Left ventricle myocardium inferior (tissue), 1 donor: ENCODE data around the gene CEP135. TPM values are rescaled to one million over a fixed set of nuclear protein-coding genes. Genes with fewer than 3 reads are reported as not detected.

Source experiments
- DNase-seq: peaks from one replicate; pipeline ENCODE4 v3.0.0-alpha.2; 2020
- H3K27ac ChIP-seq: fragments of 200-600 bp; replicated peaks from 2 replicates; pipeline ENCODE4 v1.8.0; 2021
- H3K27me3 ChIP-seq: fragments of 200-600 bp; 2 replicates; pipeline ENCODE4 v1.8.0; 2021; ENCODE audit warnings: low read depth
- H3K36me3 ChIP-seq: fragments of 200-600 bp; 2 replicates; pipeline ENCODE4 v1.8.0; 2021
- H3K4me1 ChIP-seq: fragments of 200-600 bp; 2 replicates; pipeline ENCODE4 v1.8.0; 2021
- H3K4me3 ChIP-seq: fragments of 200-600 bp; 2 replicates; pipeline ENCODE4 v1.8.0; 2021; ENCODE audit warnings: mild to moderate bottlenecking, moderate library complexity
- H3K9me3 ChIP-seq: fragments of 200-600 bp; replicated peaks from 2 replicates; pipeline ENCODE4 v1.8.0; 2021
- intact Hi-C: fragments of 100-400 bp; cut with micrococcal nuclease; formaldehyde crosslinking; loops from one replicate; pipeline ENCODE4 v1.11.0; 2022
- total RNA-seq: library from RNA; stranded (reverse); fragmentation: NEBNext Ultra II Directional; extraction: Animal tissue kit (Norgen Biotek cat#: 25700); gene quantifications from one replicate; pipeline ENCODE4 v1.2.1, GENCODE V29; 2021
- TF ChIP-seq, protein P1 (sequence below): fragments of 200-600 bp; IDR thresholded peaks from 2 replicates; pipeline ENCODE4 v1.8.0; 2021; ENCODE audit warnings: antibody characterized with exemption, mild to moderate bottlenecking, borderline replicate concordance
- donor health status: DM: no; HTN: yes; CAD: no; lungs with severe emphysema.

The CEP135 gene
- total RNA-seq, 1 donor from 2014 or later: 2.5 TPM

DNA sequence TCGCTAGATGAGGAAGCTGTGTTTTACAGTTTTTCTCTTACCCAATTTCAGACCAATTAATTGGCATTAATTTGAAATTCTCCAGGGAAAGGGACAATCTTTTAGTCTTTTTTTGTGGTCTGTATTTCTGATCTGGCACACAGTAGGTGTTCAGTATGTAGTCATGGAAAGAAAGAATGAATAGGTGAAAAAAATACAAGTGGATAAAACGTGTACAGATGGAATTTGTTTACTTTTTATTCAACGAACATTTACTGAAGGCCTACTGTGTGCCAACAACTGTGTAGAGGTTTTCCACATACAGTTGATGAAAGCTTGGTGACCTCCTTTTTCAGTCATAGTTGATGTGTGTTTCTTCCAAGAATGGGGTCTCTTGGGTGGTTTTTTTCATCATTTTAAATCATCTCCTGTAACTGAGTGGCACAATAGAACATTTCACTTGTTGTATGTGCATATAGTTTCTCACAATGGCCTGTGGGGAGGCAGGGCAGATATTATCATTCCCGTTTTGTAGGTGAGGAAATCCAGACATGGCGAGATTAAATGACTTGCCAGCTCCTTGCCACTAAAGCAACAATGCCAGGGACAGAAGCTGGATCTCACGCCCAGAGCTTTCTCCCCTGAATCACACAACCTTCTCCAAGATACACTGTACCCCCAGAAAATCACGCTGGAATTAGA lies 102.4 kb downstream of the CEP135 start:
- intact Hi-C loops: no loop called here
- H3K27me3 ChIP-seq: peaks cover 97% of the 10 kb centered on the region
- TF ChIP-seq, protein P1, sequence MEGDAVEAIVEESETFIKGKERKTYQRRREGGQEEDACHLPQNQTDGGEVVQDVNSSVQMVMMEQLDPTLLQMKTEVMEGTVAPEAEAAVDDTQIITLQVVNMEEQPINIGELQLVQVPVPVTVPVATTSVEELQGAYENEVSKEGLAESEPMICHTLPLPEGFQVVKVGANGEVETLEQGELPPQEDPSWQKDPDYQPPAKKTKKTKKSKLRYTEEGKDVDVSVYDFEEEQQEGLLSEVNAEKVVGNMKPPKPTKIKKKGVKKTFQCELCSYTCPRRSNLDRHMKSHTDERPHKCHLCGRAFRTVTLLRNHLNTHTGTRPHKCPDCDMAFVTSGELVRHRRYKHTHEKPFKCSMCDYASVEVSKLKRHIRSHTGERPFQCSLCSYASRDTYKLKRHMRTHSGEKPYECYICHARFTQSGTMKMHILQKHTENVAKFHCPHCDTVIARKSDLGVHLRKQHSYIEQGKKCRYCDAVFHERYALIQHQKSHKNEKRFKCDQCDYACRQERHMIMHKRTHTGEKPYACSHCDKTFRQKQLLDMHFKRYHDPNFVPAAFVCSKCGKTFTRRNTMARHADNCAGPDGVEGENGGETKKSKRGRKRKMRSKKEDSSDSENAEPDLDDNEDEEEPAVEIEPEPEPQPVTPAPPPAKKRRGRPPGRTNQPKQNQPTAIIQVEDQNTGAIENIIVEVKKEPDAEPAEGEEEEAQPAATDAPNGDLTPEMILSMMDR: no peak
- no peaks in the 10 kb centered on the region for H3K9me3 ChIP-seq
- H3K36me3 ChIP-seq: no peaks in the 10 kb centered on the region
- H3K4me1 ChIP-seq: peaks cover 16% of the 10 kb centered on the region
- H3K27ac ChIP-seq: no peak overlapping the region
- no peak overlapping the region for H3K4me3 ChIP-seq
- DNase-seq: no peak

DNA sequence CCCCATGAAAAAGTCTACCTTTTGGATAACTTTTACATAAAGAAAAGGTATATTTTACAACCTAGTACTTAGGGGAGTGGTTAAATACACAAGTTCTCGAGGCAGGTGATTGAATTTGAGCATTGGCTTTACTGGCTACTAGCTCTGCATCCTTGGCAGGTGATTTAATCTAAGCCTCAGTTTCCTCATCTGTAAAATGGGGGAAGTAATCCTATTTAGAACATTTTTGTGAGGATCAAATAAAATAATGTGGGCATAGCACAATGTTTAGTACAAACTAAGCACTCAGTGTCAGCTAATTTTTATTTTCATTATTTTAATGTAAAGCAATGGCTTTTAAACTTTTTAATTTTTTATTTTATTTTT lies 102.9 kb downstream of the CEP135 start:
- H3K4me3 ChIP-seq: no peak overlapping the region
- no peak for DNase-seq
- H3K4me1 ChIP-seq: peaks cover 16% of the 10 kb centered on the region
- peaks cover 97% of the 10 kb centered on the region for H3K27me3 ChIP-seq
- H3K9me3 ChIP-seq: no peaks in the 10 kb centered on the region
- H3K27ac ChIP-seq: no peak overlapping the region
- no peaks in the 10 kb centered on the region for H3K36me3 ChIP-seq
- TF ChIP-seq, protein P1: no peak
- intact Hi-C loops: no loop called here

DNA sequence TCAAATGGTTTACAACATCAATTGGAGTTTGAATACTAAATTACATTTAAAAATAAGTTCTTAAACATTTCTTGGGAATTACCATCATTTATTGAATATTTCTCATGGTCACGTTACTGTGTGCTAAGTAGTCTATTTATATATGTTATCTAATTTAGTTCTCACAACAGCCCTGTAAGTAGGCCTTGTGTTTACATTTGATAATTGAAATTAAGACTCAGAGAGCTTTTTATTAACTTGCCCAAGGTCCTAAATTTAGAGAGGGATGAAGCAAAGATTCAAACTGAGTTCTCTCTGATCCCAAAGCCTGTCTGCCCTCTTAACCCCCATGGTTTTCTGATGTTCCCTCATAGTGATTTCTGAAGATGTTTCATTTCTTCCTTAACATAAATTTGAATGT lies 103.7 kb downstream of the CEP135 start:
- Histone ChIP-seq H3K27me3 (peaks cover 98% of the 10 kb centered on the region), H3K36me3 (no peaks in the 10 kb centered on the region), H3K27ac (no peak overlapping the region), H3K4me3 (no peak overlapping the region), H3K9me3 (no peaks in the 10 kb centered on the region), H3K4me1 (peaks cover 16% of the 10 kb centered on the region)
- no peak for DNase-seq
- intact Hi-C loops: no loop called here
- TF ChIP-seq, protein P1: no peak

DNA sequence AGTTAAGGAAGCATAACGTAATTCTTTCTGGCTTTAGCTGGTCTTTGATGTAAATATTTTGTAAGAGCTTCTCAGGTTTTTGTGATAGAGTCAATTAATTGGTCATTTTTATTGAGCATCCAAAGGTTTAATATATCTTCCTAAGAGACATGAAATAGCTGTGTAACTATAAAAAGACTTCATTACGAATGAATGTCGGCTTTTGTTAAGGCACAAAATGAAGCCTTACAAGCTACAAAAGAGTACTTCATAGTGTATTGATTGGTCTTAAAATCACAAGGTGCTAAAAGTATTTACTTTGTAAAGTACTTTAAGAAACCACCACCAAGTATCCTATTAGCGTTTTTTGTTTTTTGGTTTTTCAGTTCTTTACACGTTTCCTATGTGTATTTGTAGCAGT lies 104.2 kb downstream of the CEP135 start:
- TF ChIP-seq, protein P1: no peak
- H3K4me1 ChIP-seq: peaks cover 16% of the 10 kb centered on the region
- H3K9me3 ChIP-seq: no peaks in the 10 kb centered on the region
- no peak overlapping the region for H3K4me3 ChIP-seq
- intact Hi-C loops: no loop called here
- H3K27ac ChIP-seq: no peak overlapping the region
- no peak for DNase-seq
- H3K36me3 ChIP-seq: no peaks in the 10 kb centered on the region
- peaks cover 95% of the 10 kb centered on the region for H3K27me3 ChIP-seq

DNA sequence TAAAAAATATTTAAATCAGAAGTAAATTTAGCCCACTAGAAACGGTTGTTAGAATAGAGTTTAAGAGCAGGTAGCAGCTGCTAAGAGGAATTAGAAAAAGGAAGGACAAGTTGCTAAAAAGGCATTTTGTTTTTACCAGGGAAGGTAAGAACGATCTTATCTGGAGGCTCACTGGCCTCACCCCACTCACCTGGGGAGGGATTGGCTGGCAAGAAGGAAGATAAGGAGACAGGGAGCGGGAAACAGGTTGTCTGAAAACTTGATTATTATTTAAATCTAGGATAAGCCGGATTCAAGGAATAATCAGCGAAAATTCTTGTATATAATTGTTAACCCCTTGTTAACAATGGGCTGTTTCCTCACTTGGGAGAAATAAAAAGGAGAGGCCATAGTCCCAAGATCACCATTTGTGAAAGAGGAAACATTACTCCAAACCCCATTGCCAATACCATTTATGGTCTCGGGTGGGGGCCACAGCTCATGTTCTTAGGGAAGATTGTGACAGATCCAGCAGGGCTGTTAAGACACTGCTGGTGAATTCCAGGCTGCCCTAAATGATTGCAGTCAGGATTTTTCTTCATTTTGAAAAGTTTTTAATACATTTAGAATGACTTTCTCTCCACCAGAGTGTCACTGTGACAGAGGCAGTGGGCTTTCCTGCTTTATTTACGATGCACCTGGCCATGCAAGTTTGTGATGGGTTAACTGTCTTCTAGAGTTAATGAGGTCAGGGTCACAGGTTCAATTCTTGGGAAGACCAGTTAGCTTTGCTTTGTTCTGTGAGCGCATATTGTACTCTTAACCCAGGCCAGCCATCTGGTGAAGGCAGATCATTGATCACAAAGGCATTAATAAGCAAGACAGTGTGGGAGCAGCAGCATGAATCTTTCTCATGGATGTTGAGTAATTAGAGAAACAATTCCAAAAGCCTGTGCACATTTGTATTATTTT lies 106.6 kb downstream of the CEP135 start:
- TF ChIP-seq, protein P1: no peak
- Histone ChIP-seq H3K27ac (no peak overlapping the region), H3K9me3 (no peaks in the 10 kb centered on the region), H3K4me3 (no peak overlapping the region), H3K36me3 (no peaks in the 10 kb centered on the region), H3K4me1 (no peaks in the 10 kb centered on the region), H3K27me3 (peaks cover 91% of the 10 kb centered on the region)
- intact Hi-C loops: no loop called here
- DNase-seq: no peak
